Aorta (tissue), 5 donors: ENCODE data around the gene GNAL. TPM values are rescaled to one million over a fixed set of nuclear protein-coding genes. Genes with fewer than 3 reads are reported as not detected.

Experiments used
- ATAC-seq: fragments of 200-7000 bp; cut with Tn5 transposase; one replicate; pipeline ENCODE4 v1.9.1; 2022; ENCODE audit warnings: moderate library complexity; ENCODE audit not compliant: low FRiP score
- DNase-seq, 2 donors: peaks; one replicate each; pipeline ENCODE4 v3.0.0-alpha.2; 2020
- H3K27ac ChIP-seq, 2 donors: one replicate each; pipeline ENCODE4 v1.5.1; 2013; ENCODE audit warnings: low read length in 2 of 2, mild to moderate bottlenecking in 2 of 2, moderate library complexity in 2 of 2, control low read depth in 1 of 2, inconsistent platforms in 1 of 2, low read depth in 1 of 2
- H3K27me3 ChIP-seq, 2 donors: one replicate each; pipeline ENCODE4 v1.6.1; 2013; ENCODE audit warnings: control low read depth in 1 of 2, low read length in 1 of 2, mild to moderate bottlenecking in 1 of 2, moderate library complexity in 1 of 2; ENCODE audit not compliant: insufficient read depth in 2 of 2, control insufficient read depth in 1 of 2
- H3K36me3 ChIP-seq, 2 donors: one replicate each; pipeline ENCODE4 v1.6.1; 2013; ENCODE audit warnings: control low read depth in 1 of 2, low read length in 1 of 2, mild to moderate bottlenecking in 1 of 2; ENCODE audit not compliant: insufficient read depth in 2 of 2, control insufficient read depth in 1 of 2
- H3K4me1 ChIP-seq, 2 donors: one replicate each; pipeline ENCODE4 v1.6.1; 2013; ENCODE audit warnings: low read length in 2 of 2, control low read depth in 1 of 2, mild to moderate bottlenecking in 1 of 2, moderate library complexity in 1 of 2; ENCODE audit not compliant: insufficient read depth in 2 of 2, control insufficient read depth in 1 of 2
- H3K4me3 ChIP-seq, 2 donors: one replicate each; pipeline ENCODE4 v1.5.1; 2013; ENCODE audit warnings: low read length in 2 of 2, control low read depth in 1 of 2, mild to moderate bottlenecking in 1 of 2
- H3K9me3 ChIP-seq: one replicate; pipeline ENCODE4 v1.6.1; 2013; ENCODE audit warnings: mild to moderate bottlenecking, low read length; ENCODE audit not compliant: control insufficient read depth
- WGBS, 2 donors: extraction: QIAGEN DNeasy Blood & Tissue Kit; methylation state at CpG; one replicate each; pipeline ENCODE4 v1.1.7; 2013; 5-methylcytosine and 5-hydroxymethylcytosine counted together
- intact Hi-C, 2 donors: fragments of 100-400 bp; cut with DNase I; formaldehyde crosslinking; loops; one replicate each; pipeline versions ENCODE4 v1.14.2 to v1.15.0; 2022
- polyA plus RNA-seq, 2 donors: library from polyadenylated mRNA; stranded (reverse); fragments of 200-250 nt; gene quantifications; one replicate each; pipeline ENCODE4 v1.2.3, GENCODE V29; 2013
- total RNA-seq, 2 donors: library from RNA; stranded (reverse); fragmentation: NEBNext Ultra II Directional; extraction: Animal tissue kit (Norgen Biotek cat#: 25700); gene quantifications; one replicate each; pipeline ENCODE4 v1.2.1, GENCODE V29; 2021
- donor health status: healthy with polysubstance abuse.
- donor health status: Bipolar disorder and iron deficiency.
- donor health status: DM: no; HTN: no; CAD: no.
- donor health status: DM: no; HTN: no; CAD: no.
- donor health status: DM: yes; HTN: yes; CAD: no.

Gene GNAL
- total and polyA plus RNA-seq, 4 donors = 2.0 to 15.5 (median 7.3) TPM

- DNase-seq (no peak), ATAC-seq (no peak)
- WGBS, 2 donors = 85 to 89% methylated on average over 10 of the region's 10 CpGs
- intact Hi-C loops = no loop called here
- Histone ChIP-seq H3K4me3 (no peak overlapping the region), H3K9me3 (no peaks in the 10 kb centered on the region), H3K36me3 (no peaks in the 10 kb centered on the region), H3K27me3 (no peaks in the 10 kb centered on the region), H3K4me1 (no peaks in the 10 kb centered on the region), H3K27ac (no peak overlapping the region)
These were observed 188.6 kb downstream of the GNAL start for GRCh38 chr18:11877497-11878135.

- no peak for ATAC-seq
- intact Hi-C loops = no loop called here
- Histone ChIP-seq H3K36me3 (peaks cover 0 to 3% of the 10 kb centered on the region in 2 donors), H3K9me3 (no peaks in the 10 kb centered on the region), H3K27me3 (no peaks in the 10 kb centered on the region), H3K27ac (no peak overlapping the region), H3K4me3 (no peak overlapping the region), H3K4me1 (no peaks in the 10 kb centered on the region)
- DNase-seq = peak in 1 of 2 donors; percentile 70
- WGBS, 2 donors = 92 to 94% methylated on average over 30 of the region's 30 CpGs
These were observed 191.7 kb downstream of the GNAL start for GRCh38 chr18:11880586-11881304.

GRCh38 chr18:11882636-11883035, 193.6 kb downstream of the GNAL start:
- DNase-seq (no peak), ATAC-seq (no peak)
- H3K4me3 ChIP-seq = no peak overlapping the region
- intact Hi-C loops = no loop called here
- H3K36me3 ChIP-seq = peaks cover 3 to 12% of the 10 kb centered on the region in 2 donors
- H3K9me3 ChIP-seq = no peaks in the 10 kb centered on the region
- H3K27me3 ChIP-seq = no peaks in the 10 kb centered on the region
- no peaks in the 10 kb centered on the region for H3K4me1 ChIP-seq
- no peak overlapping the region for H3K27ac ChIP-seq
- 60 to 75% methylated on average over 4 of the region's 4 CpGs for WGBS, 2 donors

- Histone ChIP-seq H3K27ac (no peak overlapping the region), H3K4me1 (no peaks in the 10 kb centered on the region), H3K27me3 (no peaks in the 10 kb centered on the region), H3K9me3 (no peaks in the 10 kb centered on the region), H3K4me3 (no peak overlapping the region), H3K36me3 (peaks cover 3 to 15% of the 10 kb centered on the region in 2 donors)
- intact Hi-C loops = no loop called here
- ATAC-seq = no peak
- no peak for DNase-seq
- WGBS, 2 donors = 63 to 79% methylated on average over 1 of the region's 1 CpG
These were observed 194.1 kb downstream of the GNAL start for GRCh38 chr18:11883153-11883552.

- no peak for ATAC-seq
- H3K9me3 ChIP-seq = no peaks in the 10 kb centered on the region
- intact Hi-C loops = no loop called here
- H3K27ac ChIP-seq = no peak overlapping the region
- peaks cover 3 to 18% of the 10 kb centered on the region in 2 donors for H3K36me3 ChIP-seq
- H3K4me1 ChIP-seq = no peaks in the 10 kb centered on the region
- WGBS, 2 donors = 92 to 95% methylated on average over 12 of the region's 12 CpGs
- no peaks in the 10 kb centered on the region for H3K27me3 ChIP-seq
- DNase-seq = no peak
- no peak overlapping the region for H3K4me3 ChIP-seq
These were observed 195.4 kb downstream of the GNAL start for GRCh38 chr18:11884396-11885030.

GRCh38 chr18:11885278-11885947, 196.3 kb downstream of the GNAL start:
- H3K27me3 ChIP-seq = no peaks in the 10 kb centered on the region
- DNase-seq (peak in 1 of 2 donors; percentile 68), ATAC-seq (no peak)
- H3K36me3 ChIP-seq = peaks cover 3 to 18% of the 10 kb centered on the region in 2 donors
- 85 to 88% methylated on average over 22 of the region's 22 CpGs for WGBS, 2 donors
- H3K4me3 ChIP-seq = no peak overlapping the region
- H3K27ac ChIP-seq = no peak overlapping the region
- intact Hi-C loops = no loop called here
- H3K4me1 ChIP-seq = no peaks in the 10 kb centered on the region
- no peaks in the 10 kb centered on the region for H3K9me3 ChIP-seq

- no peaks in the 10 kb centered on the region for H3K27me3 ChIP-seq
- H3K9me3 ChIP-seq = no peaks in the 10 kb centered on the region
- no peak for DNase-seq
- H3K36me3 ChIP-seq = peaks cover 3 to 18% of the 10 kb centered on the region in 2 donors
- intact Hi-C loops = no loop called here
- WGBS, 2 donors = 80 to 85% methylated on average over 19 of the region's 19 CpGs
- ATAC-seq = no peak
- no peaks in the 10 kb centered on the region for H3K4me1 ChIP-seq
- H3K4me3 ChIP-seq = no peak overlapping the region
- no peak overlapping the region for H3K27ac ChIP-seq
These were observed 197.6 kb downstream of the GNAL start for GRCh38 chr18:11886577-11887110.

GRCh38 chr18:11887328-11888128, 198.5 kb downstream of the GNAL start:
- DNase-seq (no peak), ATAC-seq (no peak)
- no peak overlapping the region for H3K27ac ChIP-seq
- H3K27me3 ChIP-seq = no peaks in the 10 kb centered on the region
- H3K4me1 ChIP-seq = no peaks in the 10 kb centered on the region
- H3K4me3 ChIP-seq = no peak overlapping the region
- WGBS, 2 donors = 79 to 82% methylated on average over 8 of the region's 8 CpGs
- peaks cover 3 to 18% of the 10 kb centered on the region in 2 donors for H3K36me3 ChIP-seq
- no peaks in the 10 kb centered on the region for H3K9me3 ChIP-seq
- intact Hi-C loops = no loop called here
